ENCODE measurements around the gene SETD3. TPM values are rescaled to one million over a fixed set of nuclear protein-coding genes. Genes with fewer than 3 reads are reported as not detected.

Gene SETD3
- total RNA-seq, 3 donors from 2014 or later, result 61.6 to 119 (median 61.6) TPM

DNA sequence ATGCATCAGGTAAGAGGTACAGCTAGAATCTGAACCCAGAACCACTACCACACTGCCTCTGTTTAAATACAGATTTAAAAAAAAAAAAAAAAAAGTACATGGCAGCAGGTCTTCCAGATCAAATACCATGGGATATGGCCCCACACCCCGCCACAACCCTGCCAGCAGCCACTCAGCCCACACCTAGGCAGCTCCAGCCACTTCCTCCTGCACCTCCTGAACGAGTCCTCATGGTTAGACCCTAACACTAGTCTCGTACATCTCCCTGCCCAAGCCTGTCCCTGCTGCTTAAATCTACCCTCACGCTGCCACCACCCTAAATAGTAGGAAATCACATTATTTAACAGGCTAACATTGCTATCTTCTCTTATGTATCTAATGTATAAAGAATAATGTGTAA is 12.6 kb downstream of the SETD3 start:
- H3K4me1 ChIP-seq (ENCODE audit: low read depth), result peaks cover 12% of the 10 kb centered on the region
- TF ChIP-seq, protein P1, sequence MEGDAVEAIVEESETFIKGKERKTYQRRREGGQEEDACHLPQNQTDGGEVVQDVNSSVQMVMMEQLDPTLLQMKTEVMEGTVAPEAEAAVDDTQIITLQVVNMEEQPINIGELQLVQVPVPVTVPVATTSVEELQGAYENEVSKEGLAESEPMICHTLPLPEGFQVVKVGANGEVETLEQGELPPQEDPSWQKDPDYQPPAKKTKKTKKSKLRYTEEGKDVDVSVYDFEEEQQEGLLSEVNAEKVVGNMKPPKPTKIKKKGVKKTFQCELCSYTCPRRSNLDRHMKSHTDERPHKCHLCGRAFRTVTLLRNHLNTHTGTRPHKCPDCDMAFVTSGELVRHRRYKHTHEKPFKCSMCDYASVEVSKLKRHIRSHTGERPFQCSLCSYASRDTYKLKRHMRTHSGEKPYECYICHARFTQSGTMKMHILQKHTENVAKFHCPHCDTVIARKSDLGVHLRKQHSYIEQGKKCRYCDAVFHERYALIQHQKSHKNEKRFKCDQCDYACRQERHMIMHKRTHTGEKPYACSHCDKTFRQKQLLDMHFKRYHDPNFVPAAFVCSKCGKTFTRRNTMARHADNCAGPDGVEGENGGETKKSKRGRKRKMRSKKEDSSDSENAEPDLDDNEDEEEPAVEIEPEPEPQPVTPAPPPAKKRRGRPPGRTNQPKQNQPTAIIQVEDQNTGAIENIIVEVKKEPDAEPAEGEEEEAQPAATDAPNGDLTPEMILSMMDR (IDR thresholded peaks at IDR 0.05), result no peak
- H3K4me3 ChIP-seq, result no peak overlapping the region
- no peaks in the 10 kb centered on the region for H3K9me3 ChIP-seq
- DNase-seq (peak in 2 of 3 donors; percentile 18 to 47), ATAC-seq (peak; percentile 72)
- intact Hi-C loops (cut with DNase I, micrococcal nuclease), result no loop called here
- H3K36me3 ChIP-seq (ENCODE audit: low read depth), result no peaks in the 10 kb centered on the region

DNA sequence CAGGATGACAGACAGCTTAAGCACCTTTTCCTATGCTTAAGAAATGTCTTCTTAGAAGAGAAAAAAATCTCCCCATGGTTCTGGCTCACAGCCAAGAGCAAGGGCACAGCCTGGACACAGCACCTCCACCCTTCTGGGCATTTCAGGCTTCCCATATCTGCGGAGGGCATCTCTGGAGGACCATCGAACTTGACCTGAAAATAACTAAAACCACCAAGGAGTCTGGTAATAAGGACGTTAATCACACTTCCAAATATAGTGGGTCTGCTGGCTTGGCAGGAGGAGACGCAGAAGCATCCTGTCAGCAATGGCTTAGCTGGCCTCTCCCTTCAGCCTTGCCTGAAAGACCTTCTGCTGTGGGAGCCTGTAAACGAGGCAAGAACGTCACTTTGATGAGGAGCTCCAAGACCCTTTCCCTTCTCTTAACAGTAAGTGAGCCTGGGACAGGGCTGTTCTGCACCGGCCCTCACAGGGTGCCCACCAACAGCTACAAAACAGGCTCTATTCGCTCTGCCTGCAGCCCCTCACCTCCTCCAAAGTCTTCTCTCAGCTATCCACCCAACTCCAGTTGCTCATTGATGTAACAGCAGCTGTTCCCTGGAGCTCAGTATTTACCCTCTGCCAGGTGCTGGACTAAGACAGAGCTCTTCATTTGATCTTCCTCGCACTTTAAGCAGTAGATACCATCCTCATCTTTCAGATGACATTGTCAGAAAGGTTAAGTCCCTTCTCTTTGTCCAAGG is 13.2 kb downstream of the SETD3 start:
- no peak for DNase-seq
- no peak overlapping the region for H3K4me3 ChIP-seq
- H3K4me1 ChIP-seq (ENCODE audit: low read depth), result peaks cover 12% of the 10 kb centered on the region
- TF ChIP-seq, protein P1 (IDR thresholded peaks at IDR 0.05), result no peak
- no peaks in the 10 kb centered on the region for H3K36me3 ChIP-seq (ENCODE audit: low read depth)
- ATAC-seq, result peak; percentile 8
- intact Hi-C loops (cut with DNase I, micrococcal nuclease), result no loop called here
- no peaks in the 10 kb centered on the region for H3K9me3 ChIP-seq

DNA sequence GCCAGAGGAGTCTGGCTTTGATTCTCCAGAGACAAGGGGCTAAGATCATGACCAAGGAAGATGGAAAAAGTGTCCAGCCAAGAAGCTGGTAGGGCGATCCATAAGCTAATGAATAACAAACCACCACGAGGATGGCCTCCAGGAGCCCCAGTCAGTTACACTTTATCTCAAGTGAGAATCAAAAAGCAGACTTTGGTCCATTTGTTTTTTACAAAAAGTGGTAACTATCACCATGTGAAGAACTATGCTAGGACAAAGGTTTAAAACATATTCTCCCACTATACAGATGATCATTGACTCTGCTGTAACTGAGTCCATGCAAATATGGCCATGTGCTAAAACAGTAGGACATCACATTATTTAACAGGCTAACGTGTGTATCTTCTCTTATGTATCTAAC is 13.9 kb downstream of the SETD3 start:
- DNase-seq, result no peak

DNA sequence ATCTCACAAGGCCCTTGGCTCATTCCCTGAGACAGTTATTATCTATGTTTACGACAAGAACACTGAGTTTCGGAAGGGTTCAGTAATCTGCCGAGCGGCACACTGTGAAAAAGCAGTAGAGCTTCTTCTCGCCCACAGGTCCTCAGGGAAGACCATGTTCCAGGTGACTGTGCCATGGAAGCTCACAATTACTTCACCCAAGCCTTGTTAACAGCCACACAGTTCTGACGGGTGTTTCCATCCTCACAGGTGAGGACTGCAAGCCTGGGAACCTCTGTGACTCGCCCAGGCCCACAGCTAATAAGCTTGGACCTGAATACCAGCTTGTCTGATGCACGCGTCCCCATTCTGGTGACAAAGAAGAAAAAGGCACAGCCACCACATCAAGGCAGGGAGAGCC is 15.4 kb downstream of the SETD3 start:
- DNase-seq (no peak), ATAC-seq (no peak)
- Histone ChIP-seq H3K4me1 (ENCODE audit: low read depth) (peaks cover 12% of the 10 kb centered on the region), H3K9me3 (no peaks in the 10 kb centered on the region), H3K36me3 (ENCODE audit: low read depth) (no peaks in the 10 kb centered on the region), H3K4me3 (no peak overlapping the region)
- intact Hi-C loops (cut with DNase I, micrococcal nuclease), result no loop called here
- TF ChIP-seq, protein P1 (IDR thresholded peaks at IDR 0.05), result no peak

More for the DNA sequence above, 13.9 kb downstream of the SETD3 start:
- intact Hi-C loops (cut with DNase I, micrococcal nuclease), result no loop called here
- H3K4me1 ChIP-seq (ENCODE audit: low read depth), result peaks cover 12% of the 10 kb centered on the region
- no peaks in the 10 kb centered on the region for H3K9me3 ChIP-seq
- no peak overlapping the region for H3K4me3 ChIP-seq
- H3K36me3 ChIP-seq (ENCODE audit: low read depth), result no peaks in the 10 kb centered on the region
- TF ChIP-seq, protein P1 (IDR thresholded peaks at IDR 0.05), result no peak
- ATAC-seq, result no peak

DNA sequence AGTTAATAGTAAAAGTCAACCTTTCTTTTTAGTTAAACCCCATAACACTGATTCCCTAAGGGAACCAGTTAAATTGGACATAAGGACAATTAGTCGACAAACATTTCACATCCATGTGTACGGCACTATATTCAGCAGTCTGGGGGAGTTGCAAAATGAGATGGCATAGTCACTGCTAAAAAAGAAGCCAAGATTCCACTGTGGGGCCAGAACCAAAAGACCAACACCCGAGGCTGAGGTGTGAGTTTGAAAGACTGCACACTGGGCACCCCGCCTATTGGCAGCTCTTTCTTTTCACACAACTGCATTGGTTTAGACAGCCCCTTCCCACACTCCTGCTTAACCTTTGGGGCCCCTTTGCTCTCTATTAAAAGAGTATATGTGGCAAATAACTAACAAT is 16.7 kb downstream of the SETD3 start:
- intact Hi-C loops (cut with DNase I, micrococcal nuclease), result no loop called here
- TF ChIP-seq, protein P1 (IDR thresholded peaks at IDR 0.05), result no peak
- Histone ChIP-seq H3K4me1 (ENCODE audit: low read depth) (peaks cover 12% of the 10 kb centered on the region), H3K4me3 (no peak overlapping the region), H3K9me3 (no peaks in the 10 kb centered on the region), H3K36me3 (ENCODE audit: low read depth) (no peaks in the 10 kb centered on the region)
- no peak for ATAC-seq
- no peak for DNase-seq
